Measurements from ENCODE around the gene RAB3C.

- TF ChIP-seq POLR2A (IDR thresholded peaks at IDR 0.05): no peak
- peak in 10 of 11 experiments; percentile 17 to 59 (median 35) for TF ChIP-seq CTCF (IDR thresholded peaks at IDR 0.05 in 8 of 11, conservative IDR thresholded peaks at IDR 0.05 in 3 of 11)
- peak; percentile 43 to 81 (median 65) for TF ChIP-seq POLR2AphosphoS5 (IDR thresholded peaks at IDR 0.05)
These were observed at the start of gene RAB3C for GRCh38 chr5:58582803-58583491.

Measured in spleen (tissue), 7 donors.